ENCODE results near the gene CST11.

The CST11 gene

GRCh38 chr20:23406880-23407279, 45.8 kb downstream of the CST11 start:
- no peak for TF ChIP-seq CTCF (conservative IDR thresholded peaks at IDR 0.05; ENCODE audit: low read depth, low read length)
- DNase-seq (ENCODE audit: low read depth) = no peak
- H3K4me3 ChIP-seq (ENCODE audit: low read length) = no peak overlapping the region

- no peak overlapping the region for H3K4me3 ChIP-seq (ENCODE audit: low read length)
- DNase-seq (ENCODE audit: low read depth) = no peak
- no peak for TF ChIP-seq CTCF (conservative IDR thresholded peaks at IDR 0.05; ENCODE audit: low read depth, low read length)
These were observed 48.5 kb downstream of the CST11 start for GRCh38 chr20:23404196-23404595.

GRCh38 chr20:23403751-23404150, 48.9 kb downstream of the CST11 start:
- DNase-seq (ENCODE audit: low read depth) = no peak
- no peak for TF ChIP-seq CTCF (conservative IDR thresholded peaks at IDR 0.05; ENCODE audit: low read depth, low read length)
- no peak overlapping the region for H3K4me3 ChIP-seq (ENCODE audit: low read length)

GRCh38 chr20:23401051-23401450, 51.6 kb downstream of the CST11 start:
- no peak for TF ChIP-seq CTCF (conservative IDR thresholded peaks at IDR 0.05; ENCODE audit: low read depth, low read length)
- H3K4me3 ChIP-seq (ENCODE audit: low read length) = no peak overlapping the region
- DNase-seq (ENCODE audit: low read depth) = no peak

Data from retinal pigment epithelial cell (primary cell).